ENCODE data around the gene DCDC1. TPM values are rescaled to one million over a fixed set of nuclear protein-coding genes. Genes with fewer than 3 reads are reported as not detected.

The DCDC1 gene
- total RNA-seq, 1 donor from 2014 or later = 2.6 TPM

DNA sequence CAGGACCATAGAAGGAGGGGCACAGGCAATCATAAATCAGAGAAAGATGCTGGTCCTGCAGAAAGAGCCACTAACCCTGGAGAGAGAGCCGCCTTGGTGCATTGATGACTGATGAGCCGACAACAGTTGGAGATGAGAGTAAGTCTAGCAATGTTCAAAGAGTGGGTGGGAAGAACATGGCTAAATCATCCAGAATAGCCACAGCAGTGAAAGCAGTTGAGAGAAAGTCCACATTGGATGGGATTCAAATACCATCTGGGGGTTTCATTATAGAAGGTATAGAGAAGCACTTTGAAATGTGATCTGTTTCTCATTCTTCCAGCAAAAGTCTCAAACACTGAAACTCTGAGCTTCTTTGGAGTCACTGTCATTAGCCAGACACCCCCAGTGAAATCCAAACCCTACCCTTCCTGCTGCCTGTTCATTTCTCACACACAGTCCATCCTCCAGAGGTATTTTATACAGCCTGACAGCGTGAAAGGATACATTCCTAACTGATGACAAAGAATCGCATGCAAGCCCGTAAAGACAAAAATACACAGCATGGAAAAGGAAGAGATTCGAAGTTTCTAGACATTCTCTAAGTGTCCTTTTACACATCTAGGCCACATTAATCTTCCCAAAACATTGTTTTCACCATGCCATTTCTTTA, 480.3 kb downstream of the DCDC1 start:
- Mint-ChIP-seq H3K27ac (ENCODE audit: unreplicated experiment) (no peak overlapping the region), H3K27me3 (ENCODE audit: low read depth) (no peaks in the 10 kb centered on the region), H3K4me1 (no peaks in the 10 kb centered on the region), H3K9me3 (no peaks in the 10 kb centered on the region), H3K36me3 (ENCODE audit: low read depth) (no peaks in the 10 kb centered on the region), H3K4me3 (no peak overlapping the region)
- TF ChIP-seq, protein P1, sequence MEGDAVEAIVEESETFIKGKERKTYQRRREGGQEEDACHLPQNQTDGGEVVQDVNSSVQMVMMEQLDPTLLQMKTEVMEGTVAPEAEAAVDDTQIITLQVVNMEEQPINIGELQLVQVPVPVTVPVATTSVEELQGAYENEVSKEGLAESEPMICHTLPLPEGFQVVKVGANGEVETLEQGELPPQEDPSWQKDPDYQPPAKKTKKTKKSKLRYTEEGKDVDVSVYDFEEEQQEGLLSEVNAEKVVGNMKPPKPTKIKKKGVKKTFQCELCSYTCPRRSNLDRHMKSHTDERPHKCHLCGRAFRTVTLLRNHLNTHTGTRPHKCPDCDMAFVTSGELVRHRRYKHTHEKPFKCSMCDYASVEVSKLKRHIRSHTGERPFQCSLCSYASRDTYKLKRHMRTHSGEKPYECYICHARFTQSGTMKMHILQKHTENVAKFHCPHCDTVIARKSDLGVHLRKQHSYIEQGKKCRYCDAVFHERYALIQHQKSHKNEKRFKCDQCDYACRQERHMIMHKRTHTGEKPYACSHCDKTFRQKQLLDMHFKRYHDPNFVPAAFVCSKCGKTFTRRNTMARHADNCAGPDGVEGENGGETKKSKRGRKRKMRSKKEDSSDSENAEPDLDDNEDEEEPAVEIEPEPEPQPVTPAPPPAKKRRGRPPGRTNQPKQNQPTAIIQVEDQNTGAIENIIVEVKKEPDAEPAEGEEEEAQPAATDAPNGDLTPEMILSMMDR (conservative IDR thresholded peaks at IDR 0.05) = no peak
- no peak for DNase-seq (ENCODE audit: low read depth, low spot score)

DNA sequence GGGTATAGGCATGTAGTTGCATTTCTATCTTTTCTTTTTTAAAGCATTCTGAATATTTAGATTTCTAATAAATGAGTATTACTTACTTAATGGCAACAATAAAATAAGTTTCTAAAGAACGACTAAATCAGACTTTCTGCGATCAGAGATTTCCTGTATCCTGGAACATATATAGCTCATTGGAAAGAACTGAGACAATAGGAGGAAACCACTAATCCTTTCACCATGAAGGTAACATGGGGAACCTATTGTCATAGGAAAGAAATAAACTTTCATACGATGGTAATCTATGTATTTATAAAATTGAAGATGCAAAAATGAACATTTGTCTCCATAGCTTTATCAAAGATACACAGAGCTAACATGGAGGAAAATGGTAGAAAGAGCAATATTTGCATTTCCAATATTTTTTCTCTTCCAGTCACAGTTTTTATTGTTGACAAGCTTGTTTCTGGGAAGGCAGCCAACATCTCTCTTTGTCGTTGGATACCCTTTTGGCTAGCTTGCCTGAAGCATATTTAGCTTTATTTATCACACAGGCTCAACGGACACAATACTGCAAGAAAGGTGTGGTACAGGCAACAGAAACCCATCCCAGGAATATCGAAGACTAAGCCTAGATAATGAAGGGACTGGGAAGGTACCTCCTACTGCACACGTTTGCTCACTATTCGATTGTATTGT, 490.1 kb downstream of the DCDC1 start:
- Mint-ChIP-seq H3K4me1 (no peaks in the 10 kb centered on the region), H3K4me3 (no peak overlapping the region), H3K9me3 (no peaks in the 10 kb centered on the region), H3K36me3 (ENCODE audit: low read depth) (no peaks in the 10 kb centered on the region), H3K27ac (ENCODE audit: unreplicated experiment) (no peak overlapping the region), H3K27me3 (ENCODE audit: low read depth) (no peaks in the 10 kb centered on the region)
- no peak for DNase-seq (ENCODE audit: low read depth, low spot score)
- TF ChIP-seq, protein P1 (conservative IDR thresholded peaks at IDR 0.05) = no peak

DNA sequence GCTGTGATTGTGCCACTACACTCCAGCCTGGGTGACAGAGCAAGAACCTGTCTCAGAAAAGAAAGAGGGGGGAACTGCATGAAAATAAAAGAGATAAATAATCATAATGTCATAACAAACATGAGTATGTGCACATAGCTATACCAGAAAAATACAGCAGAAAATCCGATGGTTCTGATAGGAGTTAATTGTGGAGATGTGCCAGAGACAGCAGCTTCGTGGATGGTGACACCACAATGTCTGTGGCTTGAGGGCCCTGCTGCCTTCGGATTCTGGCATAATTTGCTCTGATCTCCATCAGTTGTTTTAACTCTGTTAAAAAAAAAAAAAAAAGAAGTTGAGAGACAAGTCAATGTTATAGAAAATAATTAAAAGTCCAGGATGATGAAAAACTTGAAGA, 491.1 kb downstream of the DCDC1 start:
- DNase-seq (ENCODE audit: low read depth, low spot score) = no peak
- TF ChIP-seq, protein P1 (conservative IDR thresholded peaks at IDR 0.05) = no peak
- Mint-ChIP-seq H3K4me1 (no peaks in the 10 kb centered on the region), H3K27me3 (ENCODE audit: low read depth) (no peaks in the 10 kb centered on the region), H3K9me3 (no peaks in the 10 kb centered on the region), H3K27ac (ENCODE audit: unreplicated experiment) (no peak overlapping the region), H3K4me3 (no peak overlapping the region), H3K36me3 (ENCODE audit: low read depth) (no peaks in the 10 kb centered on the region)

DNA sequence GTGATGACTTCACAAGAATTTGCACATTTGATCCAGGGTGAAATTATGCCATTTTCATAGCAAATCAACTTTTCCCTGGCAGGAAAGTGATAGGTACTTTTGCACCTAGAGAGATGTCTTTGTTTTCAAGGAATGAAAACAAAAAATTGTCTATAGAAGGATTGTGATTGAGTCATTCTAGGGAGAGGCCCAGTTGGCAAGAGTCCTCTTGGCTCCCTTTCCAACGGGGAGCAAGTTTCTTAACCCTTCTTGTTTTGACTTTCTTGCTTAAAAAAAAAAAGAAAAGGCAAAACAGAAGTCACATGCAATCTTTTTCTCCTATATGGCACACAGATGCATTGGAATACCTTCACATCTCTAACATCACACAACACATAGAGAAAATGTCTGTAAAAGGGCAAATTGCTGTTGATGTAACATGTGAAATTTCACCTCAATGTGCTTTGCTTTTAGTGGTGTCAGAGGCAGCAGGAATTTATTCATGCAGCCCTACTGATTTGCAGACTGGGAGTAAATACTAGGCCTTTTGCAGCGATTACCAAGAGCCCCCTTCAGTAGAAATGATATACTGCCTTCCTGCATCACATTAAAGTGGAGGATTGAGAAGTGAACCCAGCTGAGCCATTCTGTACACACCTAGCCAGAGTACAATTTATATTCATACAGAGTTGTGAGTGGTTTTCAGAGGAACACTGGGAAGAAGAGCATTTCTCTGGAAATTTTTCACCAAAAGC, 492.7 kb downstream of the DCDC1 start:
- H3K36me3 Mint-ChIP-seq (ENCODE audit: low read depth) = no peaks in the 10 kb centered on the region
- no peaks in the 10 kb centered on the region for H3K9me3 Mint-ChIP-seq
- no peak overlapping the region for H3K27ac Mint-ChIP-seq (ENCODE audit: unreplicated experiment)
- TF ChIP-seq, protein P1 (conservative IDR thresholded peaks at IDR 0.05) = no peak
- no peaks in the 10 kb centered on the region for H3K27me3 Mint-ChIP-seq (ENCODE audit: low read depth)
- H3K4me1 Mint-ChIP-seq = no peaks in the 10 kb centered on the region
- DNase-seq (ENCODE audit: low read depth, low spot score) = no peak
- no peak overlapping the region for H3K4me3 Mint-ChIP-seq

DNA sequence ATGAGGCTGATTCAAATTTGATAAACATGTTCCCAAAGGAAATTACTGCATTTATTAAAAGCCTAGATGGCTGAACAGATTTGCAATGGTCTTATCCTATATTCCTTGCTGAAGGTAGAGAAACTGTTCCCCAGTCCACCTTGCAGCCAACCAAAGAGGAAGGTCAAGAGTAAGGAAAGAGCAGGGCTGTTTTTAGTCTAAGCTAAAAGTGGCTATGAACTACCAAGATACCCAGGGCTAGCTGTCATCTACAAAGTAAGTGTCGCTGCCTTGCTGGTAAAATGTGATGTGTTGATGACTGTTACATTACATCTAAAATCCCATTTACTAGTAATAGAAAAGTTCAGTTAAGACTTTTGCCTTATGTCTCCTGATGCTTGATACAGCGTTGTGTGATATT, 493.3 kb downstream of the DCDC1 start:
- TF ChIP-seq, protein P1 (conservative IDR thresholded peaks at IDR 0.05) = no peak
- no peaks in the 10 kb centered on the region for H3K4me1 Mint-ChIP-seq
- no peak for DNase-seq (ENCODE audit: low read depth, low spot score)

More for the DNA sequence above, 493.3 kb downstream of the DCDC1 start:
- Mint-ChIP-seq H3K9me3 (no peaks in the 10 kb centered on the region), H3K36me3 (ENCODE audit: low read depth) (no peaks in the 10 kb centered on the region), H3K27ac (ENCODE audit: unreplicated experiment) (no peak overlapping the region), H3K4me3 (no peak overlapping the region), H3K27me3 (ENCODE audit: low read depth) (no peaks in the 10 kb centered on the region)
